HepG2 (cell line): ENCODE measurements around the gene DPYSL3. TPM values are rescaled to one million over a fixed set of nuclear protein-coding genes. Genes with fewer than 3 reads are reported as not detected.

ENCODE experiments used
- ATAC-seq: fragments of 200-7000 bp; cut with Tn5 transposase; 3 replicates; pipeline ENCODE4 v1.9.1; 2020; ENCODE audit warnings: mild to moderate bottlenecking, moderate library complexity
- BruUV-seq: library from RNA; stranded (reverse); fragments of 400-500 nt; replicated peaks from 2 replicates; lab custom pipeline; 2021; lab: Mats Ljungman, UMichigan
- CTCF ChIA-PET: fragments of 300-600 bp; formaldehyde crosslinking; extraction: SDS; loops from one replicate; lab custom pipeline; 2021; ENCODE audit warnings: low total read pairs, inconsistent platforms, low intra/inter-chr PET ratio; lab: Yijun Ruan, JAX
- POLR2A ChIA-PET: fragments of 350-600 bp; sonication (Branson Sonifier 250); formaldehyde crosslinking; loops from one replicate; lab custom pipeline; 2020; ENCODE audit warnings: antibody characterized with exemption, inconsistent platforms; lab: Yijun Ruan, JAX
- DNase-seq: peaks from one replicate; pipeline ENCODE4 v3.0.0-alpha.2; 2015; ENCODE audit warnings: low spot score
- FAIRE-seq: peaks from 3 replicates; lab custom pipeline; 2011; peaks lifted over from hg19 to GRCh38; lab: Jason Lieb, UNC
- H2AFZ ChIP-seq: one replicate; pipeline ENCODE4 v1.6.1; 2011; ENCODE audit warnings: low read length, inconsistent platforms
- H3K27ac ChIP-seq: fragments of 300-600 bp; 3 replicates; pipeline ENCODE4 v1.8.0; 2011; ENCODE audit warnings: mixed run types, mild to moderate bottlenecking, mixed read lengths, low read length, inconsistent platforms; ENCODE audit not compliant: insufficient read depth; ENCODE audit errors: extremely low read length
- H3K27me3 ChIP-seq, 2 experiments: fragments of 200-600 bp in 1 of 2; 2 replicates in 1 of 2; 3 replicates in 1 of 2; pipeline versions ENCODE4 v1.6.0 to v1.8.0; 2011; ENCODE audit warnings: low read length in 2 of 2, mild to moderate bottlenecking in 2 of 2, moderate library complexity in 2 of 2, inconsistent platforms in 1 of 2; ENCODE audit not compliant: insufficient read depth in 2 of 2, control insufficient read depth in 1 of 2
- H3K36me3 ChIP-seq, 2 experiments: fragments of 200-600 bp in 1 of 2; replicated peaks in 1 of 2; 2 replicates in 1 of 2; 3 replicates in 1 of 2; pipeline versions ENCODE4 v1.5.1 to v1.8.0; 2011; ENCODE audit warnings: low read length in 2 of 2, inconsistent platforms in 1 of 2; ENCODE audit not compliant: insufficient read depth in 2 of 2, control insufficient read depth in 1 of 2
- H3K4me1 ChIP-seq: 2 replicates; pipeline ENCODE4 v1.5.1; 2012; ENCODE audit warnings: low read length, inconsistent platforms; ENCODE audit not compliant: insufficient read depth
- H3K4me2 ChIP-seq: 2 replicates; pipeline ENCODE4 v1.6.0; 2011; ENCODE audit warnings: low read depth, low read length, inconsistent platforms
- H3K4me3 ChIP-seq, 3 experiments: fragments of 200-600 bp in 1 of 3; sonication (generic), shearing (Covaris generic) in 1 of 3; replicated peaks in 1 of 3; 2 replicates each; pipeline ENCODE4 v1.5.1; 2011 to 2016; ENCODE audit warnings: low read length in 3 of 3, inconsistent platforms in 2 of 3, low read depth in 2 of 3, mild to moderate bottlenecking in 2 of 3, control low read depth in 1 of 3, mixed read lengths in 1 of 3; ENCODE audit not compliant: insufficient read depth in 1 of 3
- H3K79me2 ChIP-seq: one replicate; pipeline ENCODE4 v1.6.1; 2011; ENCODE audit warnings: low read length, inconsistent platforms; ENCODE audit not compliant: insufficient read depth
- H3K9ac ChIP-seq: 2 replicates; pipeline ENCODE4 v1.6.0; 2011; ENCODE audit warnings: mild to moderate bottlenecking, low read depth, low read length, inconsistent platforms; ENCODE audit not compliant: insufficient read depth
- H3K9me3 ChIP-seq: 2 replicates; pipeline ENCODE4 v1.5.1; 2012; ENCODE audit warnings: mild to moderate bottlenecking, low read length
- H4K20me1 ChIP-seq: 2 replicates; pipeline ENCODE4 v1.6.0; 2011; ENCODE audit warnings: inconsistent platforms, mild to moderate bottlenecking, low read length, moderate library complexity; ENCODE audit not compliant: insufficient read depth
- ATF1 ChIP-seq: IDR thresholded peaks from 2 replicates; pipeline ENCODE4 v1.6.1; 2016; ENCODE audit warnings: mild to moderate bottlenecking, control low read depth
- RFX5 ChIP-seq: IDR thresholded peaks from 2 replicates; pipeline ENCODE4 v1.6.1; 2011; ENCODE audit warnings: low read depth, low read length, improper control_type of control experiment
- RNF2 ChIP-seq: fragments of 450-650 bp; conservative IDR thresholded peaks from 2 replicates; pipeline ENCODE4 v1.6.1; 2016; ENCODE audit warnings: low read depth
- YY1 ChIP-seq: IDR thresholded peaks from 2 replicates; pipeline ENCODE4 v1.6.1; 2011; ENCODE audit warnings: low read length, low read depth, moderate library complexity, mild to moderate bottlenecking; ENCODE audit not compliant: insufficient read depth, insufficient replicate concordance
- ZC3H13 ChIP-seq: sonication (generic); formaldehyde crosslinking; IDR thresholded peaks from 2 replicates; pipeline ENCODE4 v1.8.1; 2023; ENCODE audit warnings: mild to moderate bottlenecking, missing genetic modification reagents, moderate library complexity
- ZNF670 ChIP-seq: sonication (generic); formaldehyde crosslinking; IDR thresholded peaks from 2 replicates; pipeline ENCODE4 v1.8.0; 2022; ENCODE audit warnings: mild to moderate bottlenecking, missing genetic modification reagents, borderline replicate concordance
- WGBS: methylation state at CpG from one replicate; pipeline ENCODE4 v1.1.6; 2017; ENCODE audit warnings: low lambda C conversion rate; 5-methylcytosine and 5-hydroxymethylcytosine counted together
- in situ Hi-C: cut with HindIII; loops from 2 replicates; pipeline ENCODE4 v1.10.0; 2017; ENCODE audit warnings: low pct_unique_long_range_greater_than_20kb; ENCODE audit not compliant: extremely low pct_ligation_motif_present
- intact Hi-C: fragments of 100-400 bp; cut with micrococcal nuclease; formaldehyde crosslinking; loops from one replicate; pipeline ENCODE4 v1.10.0; 2022; ENCODE audit not compliant: unreplicated experiment
- polyA plus RNA-seq, 8 experiments: library from polyadenylated mRNA; depleted of rRNA in 3 of 8; stranded (reverse) in 7 of 8; unstranded in 1 of 8; fragments of >200 nt; fragmentation: Illumina TruSeq in 4 of 8; extraction: Trizol in 4 of 8; gene quantifications; 2 replicates each; pipeline versions ENCODE4 v1.2.1 to v1.2.3, GENCODE V29; 2011 to 2016; ENCODE audit warnings: low read depth in 4 of 8, missing spikeins in 1 of 8, mixed read lengths in 1 of 8; ENCODE audit not compliant: insufficient read depth in 1 of 8
- total RNA-seq, 5 experiments: library from RNA; depleted of rRNA; stranded (reverse); fragments of >200 nt; fragmentation: Illumina TruSeq; extraction: Trizol; gene quantifications; 2 replicates each; pipeline ENCODE4 v1.2.3, GENCODE V29; 2016; ENCODE audit warnings: low read depth in 1 of 5
- TF ChIP-seq, protein P1 (sequence below): sonication (generic); formaldehyde crosslinking; IDR thresholded peaks from 2 replicates; pipeline ENCODE4 v1.8.1; 2023; ENCODE audit warnings: missing genetic modification reagents, mild to moderate bottlenecking, borderline replicate concordance
- TF ChIP-seq, protein P2 (sequence below): sonication (generic); formaldehyde crosslinking; IDR thresholded peaks from 2 replicates; pipeline ENCODE4 v1.4.0; 2020; ENCODE audit warnings: missing genetic modification reagents
- TF ChIP-seq, protein P3 (sequence below): IDR thresholded peaks from 2 replicates; pipeline ENCODE4 v1.6.1; 2016; ENCODE audit warnings: missing genetic modification reagents, missing compliant biosample characterization
- TF ChIP-seq, protein P4 (sequence below): sonication (generic); formaldehyde crosslinking; conservative IDR thresholded peaks from 2 replicates; pipeline ENCODE4 v1.8.0; 2022; ENCODE audit warnings: low read depth, missing genetic modification reagents

DPYSL3 gene
- total and polyA plus RNA-seq, 2 of the 13 experiments (the other 11 are each of a cell fraction or from before 2014, with no cell fraction given) = 0.08 to 0.15 TPM

DNA sequence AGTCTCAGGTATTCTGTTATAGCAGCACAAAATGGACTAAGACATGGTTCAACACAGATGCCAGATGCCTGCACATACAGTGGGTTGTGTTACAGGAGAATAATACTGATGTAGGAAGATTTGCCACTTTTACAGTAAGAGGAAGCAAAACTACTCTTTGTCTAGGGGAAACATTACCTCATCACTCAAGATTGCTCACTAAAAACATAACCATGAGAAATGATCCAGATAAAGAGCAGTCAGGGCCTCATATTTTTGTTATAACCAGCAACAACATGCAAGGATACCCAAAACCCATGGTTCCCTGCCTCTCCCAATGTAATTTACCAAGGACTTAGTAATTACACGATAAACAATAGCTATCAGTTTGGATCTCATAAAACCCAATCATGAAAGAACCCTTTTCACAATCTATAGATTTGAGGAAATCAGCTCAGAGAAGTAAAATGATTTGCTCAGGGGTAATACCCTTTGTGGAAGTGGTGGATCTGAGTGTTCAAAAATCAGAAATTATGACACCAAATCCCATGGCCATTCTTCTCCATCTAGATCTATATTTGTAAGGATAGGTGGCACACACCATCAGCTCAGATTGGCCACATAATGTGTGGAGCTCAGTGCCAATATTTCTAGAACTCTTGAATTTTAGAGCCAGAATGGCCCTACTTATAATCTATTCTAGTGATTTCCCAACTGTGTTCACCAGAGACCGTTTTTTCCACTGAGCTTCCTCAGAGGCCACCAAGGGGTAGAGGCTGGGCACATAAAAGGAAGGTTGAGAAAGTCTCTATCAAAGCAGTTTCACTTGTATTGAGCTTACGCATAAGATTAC is 27.8 kb downstream of the DPYSL3 start:
- in situ Hi-C loops (no loop called here), intact Hi-C loops (no loop called here)
- no peak overlapping the region for H3K9ac ChIP-seq
- no peak for DNase-seq
- no peak for FAIRE-seq
- ATAC-seq = no peak
- H3K79me2 ChIP-seq = no peaks in the 10 kb centered on the region
- no peaks in the 10 kb centered on the region for H3K9me3 ChIP-seq
- H2AFZ ChIP-seq = no peak overlapping the region
- no peaks in the 10 kb centered on the region for H3K36me3 ChIP-seq
- no peak overlapping the region for H3K27ac ChIP-seq
- no TSS peak for BruUV-seq
- TF ChIP-seq, protein P1, sequence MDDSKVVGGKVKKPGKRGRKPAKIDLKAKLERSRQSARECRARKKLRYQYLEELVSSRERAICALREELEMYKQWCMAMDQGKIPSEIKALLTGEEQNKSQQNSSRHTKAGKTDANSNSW (CRISPR knock-in tag) = no peak
- TF ChIP-seq YY1 = no peak
- TF ChIP-seq RFX5 = no peak
- no peak for TF ChIP-seq RNF2
- TF ChIP-seq, protein P2, sequence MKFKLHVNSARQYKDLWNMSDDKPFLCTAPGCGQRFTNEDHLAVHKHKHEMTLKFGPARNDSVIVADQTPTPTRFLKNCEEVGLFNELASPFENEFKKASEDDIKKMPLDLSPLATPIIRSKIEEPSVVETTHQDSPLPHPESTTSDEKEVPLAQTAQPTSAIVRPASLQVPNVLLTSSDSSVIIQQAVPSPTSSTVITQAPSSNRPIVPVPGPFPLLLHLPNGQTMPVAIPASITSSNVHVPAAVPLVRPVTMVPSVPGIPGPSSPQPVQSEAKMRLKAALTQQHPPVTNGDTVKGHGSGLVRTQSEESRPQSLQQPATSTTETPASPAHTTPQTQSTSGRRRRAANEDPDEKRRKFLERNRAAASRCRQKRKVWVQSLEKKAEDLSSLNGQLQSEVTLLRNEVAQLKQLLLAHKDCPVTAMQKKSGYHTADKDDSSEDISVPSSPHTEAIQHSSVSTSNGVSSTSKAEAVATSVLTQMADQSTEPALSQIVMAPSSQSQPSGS = no peak
- TF ChIP-seq, protein P3, sequence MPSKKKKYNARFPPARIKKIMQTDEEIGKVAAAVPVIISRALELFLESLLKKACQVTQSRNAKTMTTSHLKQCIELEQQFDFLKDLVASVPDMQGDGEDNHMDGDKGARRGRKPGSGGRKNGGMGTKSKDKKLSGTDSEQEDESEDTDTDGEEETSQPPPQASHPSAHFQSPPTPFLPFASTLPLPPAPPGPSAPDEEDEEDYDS = no peak
- TF ChIP-seq ZNF670 = no peak
- TF ChIP-seq, protein P4, sequence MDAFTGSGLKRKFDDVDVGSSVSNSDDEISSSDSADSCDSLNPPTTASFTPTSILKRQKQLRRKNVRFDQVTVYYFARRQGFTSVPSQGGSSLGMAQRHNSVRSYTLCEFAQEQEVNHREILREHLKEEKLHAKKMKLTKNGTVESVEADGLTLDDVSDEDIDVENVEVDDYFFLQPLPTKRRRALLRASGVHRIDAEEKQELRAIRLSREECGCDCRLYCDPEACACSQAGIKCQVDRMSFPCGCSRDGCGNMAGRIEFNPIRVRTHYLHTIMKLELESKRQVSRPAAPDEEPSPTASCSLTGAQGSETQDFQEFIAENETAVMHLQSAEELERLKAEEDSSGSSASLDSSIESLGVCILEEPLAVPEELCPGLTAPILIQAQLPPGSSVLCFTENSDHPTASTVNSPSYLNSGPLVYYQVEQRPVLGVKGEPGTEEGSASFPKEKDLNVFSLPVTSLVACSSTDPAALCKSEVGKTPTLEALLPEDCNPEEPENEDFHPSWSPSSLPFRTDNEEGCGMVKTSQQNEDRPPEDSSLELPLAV = no peak
- no peak for TF ChIP-seq ZC3H13 (CRISPR knock-in tag)
- no peak for TF ChIP-seq ATF1 (CRISPR knock-in tag)
- no peaks in the 10 kb centered on the region; a peak in 2 of 5 replicates for H3K27me3 ChIP-seq
- no peaks in the 10 kb centered on the region for H4K20me1 ChIP-seq
- 33% methylated on average over 3 of the region's 3 CpGs for WGBS
- H3K4me3 ChIP-seq = no peak overlapping the region
- no peak overlapping the region for H3K4me2 ChIP-seq
- H3K4me1 ChIP-seq = no peaks in the 10 kb centered on the region
- ChIA-PET CTCF (no interaction called here), POLR2A (no interaction called here)
